ENCODE results near the gene MTHFSD. TPM values are rescaled to one million over a fixed set of nuclear protein-coding genes. Genes with fewer than 3 reads are reported as not detected.

Gene MTHFSD
- polyA plus RNA-seq, 1 donor (not counting 4 experiments of a cell fraction or from before 2014, with no cell fraction given): 14.7 TPM

DNA sequence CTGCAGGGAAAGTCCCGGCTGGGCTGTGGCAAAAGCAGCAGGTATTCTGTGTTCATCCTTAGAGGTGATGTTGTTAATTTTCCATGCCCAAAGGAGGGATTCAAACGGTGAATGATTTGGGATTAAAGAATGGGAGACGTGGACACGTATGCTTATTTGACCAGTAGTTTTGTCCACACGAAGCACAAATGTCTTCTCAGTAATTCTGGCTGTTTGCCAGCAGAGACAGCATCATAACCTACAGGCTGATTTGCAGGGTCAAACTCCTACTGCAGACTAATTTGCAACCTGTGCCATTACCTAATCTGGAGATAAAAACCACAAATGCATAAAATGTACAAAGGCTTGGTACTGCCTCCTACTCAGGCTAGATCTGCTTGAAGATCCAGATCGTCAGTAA lies 14.1 kb downstream of the MTHFSD start:
- no peaks in the 10 kb centered on the region for H4K20me1 ChIP-seq (ENCODE audit: control insufficient read depth, extremely low read depth, insufficient read depth, low read length)
- dilution Hi-C loops (cut with MboI; ENCODE audit: extremely low pct_ligation_motif_present, low sequenced_read_pairs): no loop called here
- H3K27me3 ChIP-seq (ENCODE audit: control insufficient read depth, extremely low read depth, insufficient read depth, low read length): no peaks in the 10 kb centered on the region
- no peak overlapping the region for H3K4me3 ChIP-seq (ENCODE audit: control insufficient read depth in 2 of 3, extremely low read depth in 1 of 3, insufficient read depth in 2 of 3, low read depth in 1 of 3, low read length in 3 of 3)
- FAIRE-seq (no peak), DNase-seq (ENCODE audit: low read depth, low spot score) (no peak)
- H3K4me1 ChIP-seq (ENCODE audit: control insufficient read depth, extremely low read depth, insufficient read depth, low read length): no peaks in the 10 kb centered on the region
- no peaks in the 10 kb centered on the region for H3K79me2 ChIP-seq (ENCODE audit: control insufficient read depth, insufficient read depth, low read length)
- no peak overlapping the region for H2AFZ ChIP-seq (ENCODE audit: control insufficient read depth, low read length)
- no peak overlapping the region for H3K27ac ChIP-seq (ENCODE audit: control insufficient read depth, insufficient read depth, low read length)
- no peak overlapping the region for H3K9ac ChIP-seq (ENCODE audit: control insufficient read depth, extremely low read depth, insufficient read depth, low read length)
- no peak overlapping the region for H3K4me2 ChIP-seq (ENCODE audit: control insufficient read depth, extremely low read depth, insufficient read depth, low read depth, low read length)
- H3K9me3 ChIP-seq (ENCODE audit: control insufficient read depth, low read depth, low read length): no peaks in the 10 kb centered on the region
- H3K9me1 ChIP-seq (ENCODE audit: control insufficient read depth, extremely low read depth, insufficient read depth, low read length): no peaks in the 10 kb centered on the region
- TF ChIP-seq, protein P1, sequence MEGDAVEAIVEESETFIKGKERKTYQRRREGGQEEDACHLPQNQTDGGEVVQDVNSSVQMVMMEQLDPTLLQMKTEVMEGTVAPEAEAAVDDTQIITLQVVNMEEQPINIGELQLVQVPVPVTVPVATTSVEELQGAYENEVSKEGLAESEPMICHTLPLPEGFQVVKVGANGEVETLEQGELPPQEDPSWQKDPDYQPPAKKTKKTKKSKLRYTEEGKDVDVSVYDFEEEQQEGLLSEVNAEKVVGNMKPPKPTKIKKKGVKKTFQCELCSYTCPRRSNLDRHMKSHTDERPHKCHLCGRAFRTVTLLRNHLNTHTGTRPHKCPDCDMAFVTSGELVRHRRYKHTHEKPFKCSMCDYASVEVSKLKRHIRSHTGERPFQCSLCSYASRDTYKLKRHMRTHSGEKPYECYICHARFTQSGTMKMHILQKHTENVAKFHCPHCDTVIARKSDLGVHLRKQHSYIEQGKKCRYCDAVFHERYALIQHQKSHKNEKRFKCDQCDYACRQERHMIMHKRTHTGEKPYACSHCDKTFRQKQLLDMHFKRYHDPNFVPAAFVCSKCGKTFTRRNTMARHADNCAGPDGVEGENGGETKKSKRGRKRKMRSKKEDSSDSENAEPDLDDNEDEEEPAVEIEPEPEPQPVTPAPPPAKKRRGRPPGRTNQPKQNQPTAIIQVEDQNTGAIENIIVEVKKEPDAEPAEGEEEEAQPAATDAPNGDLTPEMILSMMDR (optimal IDR thresholded peaks at IDR 0.05 in 1 of 3, IDR thresholded peaks at IDR 0.05 in 1 of 3, conservative IDR thresholded peaks at IDR 0.05 in 1 of 3; ENCODE audit: extremely low read depth in 1 of 3, insufficient read depth in 2 of 3, low read length in 3 of 3): no peak
- peaks cover 19 to 43% of the 10 kb centered on the region in 2 experiments for H3K36me3 ChIP-seq (ENCODE audit: control insufficient read depth in 2 of 2, extremely low read depth in 1 of 2, insufficient read depth in 2 of 2, low read length in 2 of 2)

DNA sequence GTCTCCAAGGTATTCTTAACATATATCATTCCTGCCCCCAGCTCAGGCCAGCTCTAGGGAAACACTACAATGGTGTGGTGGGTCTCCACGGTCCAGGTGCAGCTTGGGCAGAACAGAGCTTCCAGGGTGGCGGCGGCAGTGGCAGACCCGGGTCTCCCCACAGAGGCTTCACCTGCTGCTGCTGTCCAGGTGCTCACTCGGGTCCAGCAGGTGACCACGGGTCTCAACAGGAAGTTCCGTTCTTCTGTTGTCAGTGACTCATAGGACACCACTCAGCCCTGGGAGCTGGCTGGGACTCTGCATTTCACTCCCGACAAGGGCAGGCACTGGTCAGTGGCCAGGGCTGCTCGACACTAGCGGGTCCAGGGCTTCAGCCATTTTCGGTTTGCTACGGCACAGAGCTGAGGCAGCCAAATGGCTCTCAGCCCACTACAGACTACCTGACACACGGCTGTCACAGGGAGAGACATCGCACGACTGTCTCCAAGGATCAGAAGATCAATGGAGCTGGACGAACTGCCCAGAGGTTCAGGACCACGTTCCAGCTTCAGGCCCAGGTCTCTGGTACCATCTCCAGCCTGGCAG lies 16.7 kb downstream of the MTHFSD start:
- Histone ChIP-seq H3K9ac (ENCODE audit: control insufficient read depth, extremely low read depth, insufficient read depth, low read length) (no peak overlapping the region), H3K9me1 (ENCODE audit: control insufficient read depth, extremely low read depth, insufficient read depth, low read length) (no peaks in the 10 kb centered on the region), H3K9me3 (ENCODE audit: control insufficient read depth, low read depth, low read length) (no peaks in the 10 kb centered on the region), H3K36me3 (ENCODE audit: control insufficient read depth in 2 of 2, extremely low read depth in 1 of 2, insufficient read depth in 2 of 2, low read length in 2 of 2) (peaks cover 20 to 37% of the 10 kb centered on the region in 2 experiments), H3K27ac (ENCODE audit: control insufficient read depth, insufficient read depth, low read length) (no peak overlapping the region), H3K4me1 (ENCODE audit: control insufficient read depth, extremely low read depth, insufficient read depth, low read length) (no peaks in the 10 kb centered on the region), H3K4me3 (ENCODE audit: control insufficient read depth in 2 of 3, extremely low read depth in 1 of 3, insufficient read depth in 2 of 3, low read depth in 1 of 3, low read length in 3 of 3) (no peak overlapping the region), H4K20me1 (ENCODE audit: control insufficient read depth, extremely low read depth, insufficient read depth, low read length) (no peaks in the 10 kb centered on the region), H2AFZ (ENCODE audit: control insufficient read depth, low read length) (no peak overlapping the region), H3K79me2 (ENCODE audit: control insufficient read depth, insufficient read depth, low read length) (no peaks in the 10 kb centered on the region), H3K27me3 (ENCODE audit: control insufficient read depth, extremely low read depth, insufficient read depth, low read length) (no peaks in the 10 kb centered on the region), H3K4me2 (ENCODE audit: control insufficient read depth, extremely low read depth, insufficient read depth, low read depth, low read length) (no peak overlapping the region)
- dilution Hi-C loops (cut with MboI; ENCODE audit: extremely low pct_ligation_motif_present, low sequenced_read_pairs): no loop called here
- DNase-seq (ENCODE audit: low read depth, low spot score) (no peak), FAIRE-seq (no peak)
- no peak for TF ChIP-seq EZH2 (IDR thresholded peaks at IDR 0.05; ENCODE audit: low read length)
- TF ChIP-seq, protein P1 (optimal IDR thresholded peaks at IDR 0.05 in 1 of 3, IDR thresholded peaks at IDR 0.05 in 1 of 3, conservative IDR thresholded peaks at IDR 0.05 in 1 of 3; ENCODE audit: extremely low read depth in 1 of 3, insufficient read depth in 2 of 3, low read length in 3 of 3): no peak
